ENCODE results near the gene DCD. TPM values are rescaled to one million over a fixed set of nuclear protein-coding genes. Genes with fewer than 3 reads are reported as not detected.

Gene DCD
- total RNA-seq, 1 donor from 2014 or later = not detected

Other genes starting within 250 kb of the DCD start
- 82.3 TPM for gene ITGA5, start 229.1 kb downstream of the DCD start, total RNA-seq
- gene GTSF1, start 174.8 kb downstream of the DCD start, total RNA-seq = not detected
- gene NCKAP1L, start 150.6 kb downstream of the DCD start, total RNA-seq = 27.8 TPM
- gene PDE1B, start 98.8 kb downstream of the DCD start, total RNA-seq = 4.5 TPM
- 21.4 TPM for gene PPP1R1A, start 59.7 kb downstream of the DCD start, total RNA-seq
- not detected for gene LACRT, start 13.5 kb downstream of the DCD start, total RNA-seq
- gene MUCL1, start 206.2 kb upstream of the DCD start, total RNA-seq = not detected

Data from sciatic nerve (tissue), 1 donor.